Ascending aorta (tissue), 2 donors: ENCODE measurements around the gene NCKAP5. TPM values are rescaled to one million over a fixed set of nuclear protein-coding genes. Genes with fewer than 3 reads are reported as not detected.

Experiments used
- DNase-seq, 2 donors: peaks; one replicate each; pipeline ENCODE4 v3.0.0-alpha.2; 2019; ENCODE audit warnings: low spot score in 2 of 2
- H3K27ac ChIP-seq, 2 donors: fragments of 200-600 bp; sonication (generic); one replicate each; pipeline ENCODE4 v1.5.1; 2016 to 2017; ENCODE audit warnings: mild to moderate bottlenecking in 1 of 2
- H3K27me3 ChIP-seq: fragments of 200-600 bp; sonication (generic); one replicate; pipeline ENCODE4 v1.5.1; 2017
- H3K36me3 ChIP-seq, 2 donors: fragments of 200-600 bp; sonication (generic); one replicate each; pipeline ENCODE4 v1.5.1; 2016
- H3K4me1 ChIP-seq, 2 donors: fragments of 200-600 bp; sonication (generic); one replicate each; pipeline ENCODE4 v1.5.1; 2016 to 2017; ENCODE audit warnings: mild to moderate bottlenecking in 1 of 2
- H3K4me3 ChIP-seq, 2 donors: fragments of 200-600 bp; sonication (generic); one replicate each; pipeline ENCODE4 v1.5.1; 2016 to 2017; ENCODE audit warnings: mild to moderate bottlenecking in 1 of 2
- H3K9me3 ChIP-seq, 2 donors: fragments of 200-600 bp; sonication (generic); one replicate each; pipeline ENCODE4 v1.5.1; 2016
- intact Hi-C: fragments of 100-400 bp; cut with DNase I; formaldehyde crosslinking; loops from one replicate; pipeline ENCODE4 v1.15.1; 2023
- total RNA-seq: library from RNA; depleted of rRNA; stranded (reverse); fragments of >200 nt; gene quantifications from one replicate; pipeline ENCODE4 v1.1.0, GENCODE V29; 2016
- TF ChIP-seq, protein P1 (sequence below), 3 experiments: fragments of 200-600 bp in 2 of 3; fragments of 450-650 bp in 1 of 3; sonication (generic) in 2 of 3; IDR thresholded peaks; one replicate each; pipeline ENCODE4 v1.5.1; 2016 to 2019; ENCODE audit warnings: antibody characterized with exemption in 3 of 3, mild to moderate bottlenecking in 1 of 3, moderate library complexity in 1 of 3

Gene NCKAP5
- total RNA-seq, 1 donor from 2014 or later: 0.75 TPM

DNA sequence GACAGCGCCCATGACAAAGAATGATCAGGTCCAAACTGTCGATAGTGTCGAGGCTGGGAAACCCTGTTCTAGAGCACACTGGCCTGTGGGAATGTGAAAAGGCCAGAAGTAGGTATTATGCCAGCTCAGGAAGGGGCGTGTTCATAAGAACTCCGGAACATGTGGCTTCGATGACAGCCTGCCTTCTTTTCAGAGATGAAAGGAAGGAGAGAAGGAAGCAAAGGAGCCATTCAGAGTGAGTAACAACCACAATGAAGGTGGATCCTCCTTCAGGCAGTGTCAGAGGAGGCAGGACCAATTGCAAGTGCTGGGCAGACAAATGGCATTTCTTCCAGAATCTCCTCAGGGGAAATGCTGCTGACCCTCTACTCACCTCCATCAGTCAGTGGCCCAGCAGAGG, 58.5 kb downstream of the NCKAP5 start:
- intact Hi-C loops: no loop called here
- no peaks in the 10 kb centered on the region for H3K36me3 ChIP-seq
- H3K4me3 ChIP-seq: no peak overlapping the region
- TF ChIP-seq, protein P1, sequence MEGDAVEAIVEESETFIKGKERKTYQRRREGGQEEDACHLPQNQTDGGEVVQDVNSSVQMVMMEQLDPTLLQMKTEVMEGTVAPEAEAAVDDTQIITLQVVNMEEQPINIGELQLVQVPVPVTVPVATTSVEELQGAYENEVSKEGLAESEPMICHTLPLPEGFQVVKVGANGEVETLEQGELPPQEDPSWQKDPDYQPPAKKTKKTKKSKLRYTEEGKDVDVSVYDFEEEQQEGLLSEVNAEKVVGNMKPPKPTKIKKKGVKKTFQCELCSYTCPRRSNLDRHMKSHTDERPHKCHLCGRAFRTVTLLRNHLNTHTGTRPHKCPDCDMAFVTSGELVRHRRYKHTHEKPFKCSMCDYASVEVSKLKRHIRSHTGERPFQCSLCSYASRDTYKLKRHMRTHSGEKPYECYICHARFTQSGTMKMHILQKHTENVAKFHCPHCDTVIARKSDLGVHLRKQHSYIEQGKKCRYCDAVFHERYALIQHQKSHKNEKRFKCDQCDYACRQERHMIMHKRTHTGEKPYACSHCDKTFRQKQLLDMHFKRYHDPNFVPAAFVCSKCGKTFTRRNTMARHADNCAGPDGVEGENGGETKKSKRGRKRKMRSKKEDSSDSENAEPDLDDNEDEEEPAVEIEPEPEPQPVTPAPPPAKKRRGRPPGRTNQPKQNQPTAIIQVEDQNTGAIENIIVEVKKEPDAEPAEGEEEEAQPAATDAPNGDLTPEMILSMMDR (IDR thresholded peaks at IDR 0.05): no peak
- no peaks in the 10 kb centered on the region for H3K9me3 ChIP-seq
- DNase-seq: no peak
- no peak overlapping the region for H3K27ac ChIP-seq
- no peaks in the 10 kb centered on the region for H3K27me3 ChIP-seq
- peaks cover 0 to 2% of the 10 kb centered on the region in 2 donors for H3K4me1 ChIP-seq

DNA sequence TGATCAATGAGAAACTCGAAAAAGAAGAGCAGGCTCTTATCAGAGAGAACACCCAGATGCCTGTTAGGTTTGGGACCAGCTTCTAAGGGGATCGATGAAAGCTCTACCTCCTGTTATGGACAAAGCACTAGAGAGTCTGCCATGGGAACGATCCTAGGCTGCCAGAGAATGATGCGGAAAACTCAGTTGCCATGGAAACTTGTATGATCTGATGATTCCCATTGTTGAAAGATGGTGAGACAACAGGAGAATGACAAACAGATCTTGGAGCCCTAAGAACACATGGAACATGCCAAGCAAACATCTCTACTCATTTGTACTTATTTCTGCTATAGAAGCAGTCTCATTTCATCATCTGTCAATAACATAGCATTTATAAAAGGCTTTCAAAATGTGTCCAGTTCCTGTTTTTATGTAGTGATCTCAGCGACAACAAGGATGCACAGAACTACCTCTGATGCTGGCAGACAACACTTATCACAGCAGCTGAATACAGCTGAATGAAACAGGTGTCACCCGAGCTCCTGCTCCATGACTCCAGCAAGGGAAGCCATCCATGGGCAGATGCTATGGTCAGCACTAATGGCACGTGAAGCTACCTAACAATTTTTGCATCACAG, 59.6 kb downstream of the NCKAP5 start:
- peaks cover 0 to 6% of the 10 kb centered on the region in 2 donors for H3K4me1 ChIP-seq
- no peak for DNase-seq
- no peaks in the 10 kb centered on the region for H3K9me3 ChIP-seq
- no peak overlapping the region for H3K27ac ChIP-seq
- intact Hi-C loops: no loop called here
- no peaks in the 10 kb centered on the region for H3K36me3 ChIP-seq
- no peak overlapping the region for H3K4me3 ChIP-seq
- TF ChIP-seq, protein P1 (IDR thresholded peaks at IDR 0.05): no peak
- H3K27me3 ChIP-seq: no peaks in the 10 kb centered on the region

DNA sequence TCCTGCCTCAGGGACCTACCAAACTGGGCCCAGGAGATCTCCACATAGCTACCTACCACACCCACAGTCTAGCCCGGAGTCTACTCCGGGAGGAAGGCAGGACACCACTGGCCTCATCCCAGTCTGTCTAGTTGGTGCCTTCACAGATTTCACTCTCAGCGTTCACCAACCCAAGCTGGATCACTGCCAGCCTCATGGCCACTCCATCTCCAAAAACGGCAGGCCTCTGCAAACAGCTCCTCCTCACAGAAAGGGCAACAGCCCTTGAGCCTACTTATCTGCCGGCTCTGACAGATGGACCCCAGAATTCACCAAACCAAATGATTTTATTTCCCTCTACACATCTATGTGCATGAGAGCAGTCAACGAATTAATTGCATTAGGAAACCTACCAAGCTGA, 61.3 kb downstream of the NCKAP5 start:
- no peak for DNase-seq
- TF ChIP-seq, protein P1 (IDR thresholded peaks at IDR 0.05): no peak
- Histone ChIP-seq H3K36me3 (no peaks in the 10 kb centered on the region), H3K27me3 (no peaks in the 10 kb centered on the region), H3K4me1 (peaks cover 0 to 6% of the 10 kb centered on the region in 2 donors), H3K9me3 (no peaks in the 10 kb centered on the region), H3K27ac (no peak overlapping the region), H3K4me3 (no peak overlapping the region)
- intact Hi-C loops: no loop called here

DNA sequence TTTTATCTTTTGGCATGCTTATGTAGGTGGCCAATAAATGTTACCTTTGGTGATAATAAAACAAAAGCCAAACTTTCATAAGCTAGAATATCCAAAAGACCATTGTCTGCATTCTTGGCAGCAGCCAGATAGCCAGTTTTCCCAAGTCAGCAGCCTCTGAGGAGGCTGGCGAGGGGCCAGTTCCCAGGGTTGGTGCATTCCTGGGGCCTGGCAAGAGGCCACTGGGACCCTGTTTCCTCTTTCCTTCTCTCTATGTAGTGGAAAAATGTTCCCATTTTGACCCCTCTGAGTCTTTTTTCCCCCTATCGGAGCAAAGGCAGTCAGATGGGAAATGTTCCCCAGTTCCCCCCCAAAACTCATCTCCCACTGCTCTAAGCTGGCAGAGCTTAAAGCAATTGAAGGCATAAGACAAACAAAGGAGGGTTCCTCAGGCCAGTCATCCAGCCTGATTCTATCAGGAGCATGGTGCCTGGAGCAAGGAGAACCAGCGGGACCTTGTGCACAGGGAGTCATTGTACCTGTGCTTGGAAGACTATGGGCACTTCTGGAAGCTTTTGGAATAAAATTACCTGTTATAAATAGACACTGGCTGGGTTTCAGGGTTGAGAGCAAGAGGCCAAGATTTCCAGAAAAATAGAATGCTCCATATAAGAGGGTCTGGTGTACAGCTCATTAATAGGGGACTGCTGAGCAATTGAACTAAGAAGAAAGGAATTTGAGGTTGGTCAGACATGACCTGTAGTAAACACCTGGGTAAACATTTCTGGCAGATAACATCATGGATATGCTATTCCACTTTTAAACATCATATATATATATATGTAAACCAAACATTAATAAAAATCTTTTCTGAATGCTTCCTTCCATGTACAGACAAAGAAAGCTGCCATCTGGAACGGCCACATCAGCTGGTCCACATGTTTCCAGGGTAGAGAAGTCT, 63.4 kb downstream of the NCKAP5 start:
- H3K27me3 ChIP-seq: no peaks in the 10 kb centered on the region
- DNase-seq: no peak
- H3K27ac ChIP-seq: no peak overlapping the region
- intact Hi-C loops: no loop called here
- TF ChIP-seq, protein P1 (IDR thresholded peaks at IDR 0.05): no peak
- no peaks in the 10 kb centered on the region for H3K36me3 ChIP-seq
- H3K4me3 ChIP-seq: no peak overlapping the region
- peaks cover 0 to 6% of the 10 kb centered on the region in 2 donors for H3K4me1 ChIP-seq
- H3K9me3 ChIP-seq: no peaks in the 10 kb centered on the region

DNA sequence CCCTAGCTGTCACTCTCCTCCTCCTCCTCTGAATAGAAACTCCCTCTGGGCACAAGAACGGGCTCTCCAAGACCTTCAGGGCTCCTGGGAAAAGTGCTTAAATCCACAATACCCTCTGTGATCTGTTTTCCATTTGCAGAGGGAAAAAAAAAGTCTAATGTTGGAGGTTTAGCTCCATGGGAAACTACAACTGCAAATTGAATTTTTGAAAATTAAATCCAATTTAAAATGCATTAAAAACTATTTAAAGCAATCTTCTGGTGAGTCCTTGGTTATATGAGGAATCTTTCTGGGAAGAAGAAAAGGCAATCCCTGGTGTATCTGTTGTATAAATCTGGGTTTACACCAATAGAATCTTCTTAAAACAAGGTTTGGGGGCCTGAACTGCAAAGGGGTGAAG, 64.3 kb downstream of the NCKAP5 start:
- DNase-seq: no peak
- Histone ChIP-seq H3K4me3 (no peak overlapping the region), H3K27me3 (no peaks in the 10 kb centered on the region), H3K27ac (no peak overlapping the region), H3K4me1 (peaks cover 0 to 6% of the 10 kb centered on the region in 2 donors), H3K9me3 (no peaks in the 10 kb centered on the region), H3K36me3 (no peaks in the 10 kb centered on the region)
- TF ChIP-seq, protein P1 (IDR thresholded peaks at IDR 0.05): no peak
- intact Hi-C loops: no loop called here
